Mammary epithelial cell (primary cell): ENCODE results near the gene ATP10B.

Experiments used
- EZH2 ChIP-seq: IDR thresholded peaks from 2 replicates; pipeline ENCODE4 v1.6.1; 2012; ENCODE audit warnings: low read length, inconsistent platforms, borderline replicate concordance
- TF ChIP-seq, protein P1 (sequence below), 2 donors: IDR thresholded peaks in 1 of 2; conservative IDR thresholded peaks in 1 of 2; 2 replicates each; pipeline ENCODE4 v1.5.1; 2011 to 2012; ENCODE audit warnings: inconsistent platforms in 2 of 2, low read length in 2 of 2, mild to moderate bottlenecking in 2 of 2, control low read depth in 1 of 2, low read depth in 1 of 2; ENCODE audit not compliant: insufficient read depth in 1 of 2; ENCODE audit errors: extremely low read depth in 1 of 2

DNA sequence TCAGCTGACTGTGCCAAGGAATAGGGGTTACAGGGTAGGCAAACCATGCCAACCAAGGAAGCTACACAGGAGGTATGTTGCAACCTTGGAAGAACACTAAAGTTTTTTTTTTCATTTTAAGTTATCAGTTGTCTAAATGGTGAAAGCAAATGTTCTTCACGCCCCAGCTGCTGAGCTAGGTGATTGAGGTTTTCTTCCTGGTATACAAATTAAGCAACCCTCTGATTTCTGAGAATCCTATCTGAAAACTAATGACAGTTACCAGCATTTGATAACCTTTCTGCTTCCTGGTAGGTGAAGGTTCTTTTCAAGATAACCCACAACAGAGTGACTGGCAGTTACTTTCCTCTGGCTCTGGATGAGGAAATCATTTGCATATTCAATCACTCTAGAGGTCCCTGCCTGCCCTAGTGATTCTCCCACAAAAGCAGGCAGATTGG is 194.9 kb downstream of the ATP10B start:
- TF ChIP-seq EZH2 = no peak
- TF ChIP-seq, protein P1, sequence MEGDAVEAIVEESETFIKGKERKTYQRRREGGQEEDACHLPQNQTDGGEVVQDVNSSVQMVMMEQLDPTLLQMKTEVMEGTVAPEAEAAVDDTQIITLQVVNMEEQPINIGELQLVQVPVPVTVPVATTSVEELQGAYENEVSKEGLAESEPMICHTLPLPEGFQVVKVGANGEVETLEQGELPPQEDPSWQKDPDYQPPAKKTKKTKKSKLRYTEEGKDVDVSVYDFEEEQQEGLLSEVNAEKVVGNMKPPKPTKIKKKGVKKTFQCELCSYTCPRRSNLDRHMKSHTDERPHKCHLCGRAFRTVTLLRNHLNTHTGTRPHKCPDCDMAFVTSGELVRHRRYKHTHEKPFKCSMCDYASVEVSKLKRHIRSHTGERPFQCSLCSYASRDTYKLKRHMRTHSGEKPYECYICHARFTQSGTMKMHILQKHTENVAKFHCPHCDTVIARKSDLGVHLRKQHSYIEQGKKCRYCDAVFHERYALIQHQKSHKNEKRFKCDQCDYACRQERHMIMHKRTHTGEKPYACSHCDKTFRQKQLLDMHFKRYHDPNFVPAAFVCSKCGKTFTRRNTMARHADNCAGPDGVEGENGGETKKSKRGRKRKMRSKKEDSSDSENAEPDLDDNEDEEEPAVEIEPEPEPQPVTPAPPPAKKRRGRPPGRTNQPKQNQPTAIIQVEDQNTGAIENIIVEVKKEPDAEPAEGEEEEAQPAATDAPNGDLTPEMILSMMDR (conservative IDR thresholded peaks at IDR 0.05 in 1 of 2, IDR thresholded peaks at IDR 0.05 in 1 of 2; ENCODE audit: extremely low read depth in 1 of 2, insufficient read depth in 1 of 2, low read depth in 1 of 2, low read length in 2 of 2) = no peak
